Mucosa of descending colon (tissue), 3 donors: ENCODE measurements around the gene HOXA9. TPM values are rescaled to one million over a fixed set of nuclear protein-coding genes. Genes with fewer than 3 reads are reported as not detected.
A peak's percentile ranks its signal among the peaks of the same experiment; 100 is the strongest.

Experiments
- ATAC-seq: fragments of 200-7000 bp; cut with Tn5 transposase; one replicate; pipeline ENCODE4 v1.9.1; 2020; ENCODE audit warnings: mild to moderate bottlenecking, moderate library complexity
- DNase-seq, 3 donors: peaks; one replicate each; pipeline ENCODE4 v3.0.0-alpha.2; 2020
- H3K36me3 ChIP-seq: fragments of 200-600 bp; one replicate; pipeline ENCODE4 v1.8.0; 2021; ENCODE audit warnings: low read depth, mild to moderate bottlenecking
- H3K4me1 ChIP-seq: fragments of 200-600 bp; one replicate; pipeline ENCODE4 v1.8.0; 2021; ENCODE audit warnings: low read depth, mild to moderate bottlenecking
- H3K4me3 ChIP-seq: fragments of 200-600 bp; one replicate; pipeline ENCODE4 v1.8.0; 2021; ENCODE audit warnings: mild to moderate bottlenecking
- H3K9me3 ChIP-seq: fragments of 200-600 bp; one replicate; pipeline ENCODE4 v1.8.0; 2021; ENCODE audit warnings: mild to moderate bottlenecking
- intact Hi-C, 2 donors: fragments of 100-400 bp; cut with DNase I in 1 of 2; cut with micrococcal nuclease in 1 of 2; formaldehyde crosslinking; loops; one replicate each; pipeline versions ENCODE4 v1.11.0 to v1.11.1; 2022; cut with DNase I, micrococcal nuclease
- total RNA-seq, 3 donors: library from RNA; stranded (reverse); fragmentation: NEBNext Ultra II Directional in 2 of 3; extraction: Animal tissue kit (Norgen Biotek cat#: 25700) in 2 of 3; gene quantifications; one replicate each; pipeline versions ENCODE4 v1.2.1 to v1.2.4, GENCODE V29; 2021 to 2023
- TF ChIP-seq, protein P1 (sequence below): fragments of 200-600 bp; IDR thresholded peaks from one replicate; pipeline ENCODE4 v1.8.0; 2022; ENCODE audit warnings: antibody characterized with exemption, mild to moderate bottlenecking
- donor health status: DM: no; HTN: no; CAD: no; lungs with moderate emphysema.
- donor health status: DM: no; HTN: no; CAD: no.
- donor health status: DM: no; HTN: yes; CAD: no.

HOXA9 gene
- total RNA-seq, 3 donors from 2014 or later, result 22.0 to 27.9 (median 25.0) TPM

DNA sequence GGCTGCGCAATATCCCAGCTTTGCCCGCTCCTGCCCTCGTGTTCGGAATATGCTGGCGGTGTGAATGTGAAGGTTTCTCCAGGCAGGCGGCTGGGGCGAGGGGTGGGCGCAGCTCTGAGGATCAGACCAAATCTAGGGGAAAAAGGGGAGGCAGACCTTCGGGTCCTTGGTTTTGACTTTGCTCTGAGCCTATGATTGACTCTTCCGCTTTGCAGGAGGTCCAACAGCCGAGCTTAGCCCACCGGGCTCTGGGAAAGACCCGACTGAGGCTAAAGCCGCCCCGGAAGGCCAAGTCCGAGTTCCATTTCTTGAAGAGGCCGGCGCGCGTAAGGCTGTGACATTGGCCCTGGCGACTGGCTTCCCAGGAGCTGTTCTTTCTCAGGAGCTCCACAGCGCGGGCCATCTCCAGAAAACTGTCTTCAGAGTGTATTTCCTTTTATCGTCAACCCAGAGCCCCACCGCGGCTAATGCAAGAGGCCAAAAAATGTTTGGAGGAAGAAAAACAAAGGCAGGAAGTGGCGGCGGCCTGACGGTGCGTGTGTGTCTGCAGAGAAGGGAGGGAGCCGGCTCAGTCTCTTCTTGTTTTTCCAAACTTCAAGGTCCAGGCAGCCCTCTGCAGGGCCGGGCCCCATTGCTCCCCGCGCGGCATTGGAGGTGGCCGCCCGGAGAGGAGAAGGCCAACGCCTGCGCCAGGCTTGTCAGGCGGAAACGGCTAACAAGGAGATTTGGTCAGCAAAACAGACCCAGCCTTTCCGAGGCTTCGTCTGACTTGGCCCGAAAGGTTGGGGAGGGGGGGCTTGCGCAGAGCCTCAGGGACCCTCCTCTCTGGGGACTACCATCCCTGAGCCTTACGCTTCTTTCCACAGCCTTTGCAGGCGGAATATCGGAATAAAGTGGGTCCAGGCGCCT, 23.3 kb upstream of the HOXA9 start:
- TF ChIP-seq, protein P1, sequence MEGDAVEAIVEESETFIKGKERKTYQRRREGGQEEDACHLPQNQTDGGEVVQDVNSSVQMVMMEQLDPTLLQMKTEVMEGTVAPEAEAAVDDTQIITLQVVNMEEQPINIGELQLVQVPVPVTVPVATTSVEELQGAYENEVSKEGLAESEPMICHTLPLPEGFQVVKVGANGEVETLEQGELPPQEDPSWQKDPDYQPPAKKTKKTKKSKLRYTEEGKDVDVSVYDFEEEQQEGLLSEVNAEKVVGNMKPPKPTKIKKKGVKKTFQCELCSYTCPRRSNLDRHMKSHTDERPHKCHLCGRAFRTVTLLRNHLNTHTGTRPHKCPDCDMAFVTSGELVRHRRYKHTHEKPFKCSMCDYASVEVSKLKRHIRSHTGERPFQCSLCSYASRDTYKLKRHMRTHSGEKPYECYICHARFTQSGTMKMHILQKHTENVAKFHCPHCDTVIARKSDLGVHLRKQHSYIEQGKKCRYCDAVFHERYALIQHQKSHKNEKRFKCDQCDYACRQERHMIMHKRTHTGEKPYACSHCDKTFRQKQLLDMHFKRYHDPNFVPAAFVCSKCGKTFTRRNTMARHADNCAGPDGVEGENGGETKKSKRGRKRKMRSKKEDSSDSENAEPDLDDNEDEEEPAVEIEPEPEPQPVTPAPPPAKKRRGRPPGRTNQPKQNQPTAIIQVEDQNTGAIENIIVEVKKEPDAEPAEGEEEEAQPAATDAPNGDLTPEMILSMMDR, result no peak
- no peaks in the 10 kb centered on the region for H3K9me3 ChIP-seq
- H3K36me3 ChIP-seq, result no peaks in the 10 kb centered on the region
- H3K4me1 ChIP-seq, result peaks cover 49% of the 10 kb centered on the region
- ATAC-seq, result peak; percentile 3
- DNase-seq, result peak in 2 of 3 donors; percentile 60 to 70
- intact Hi-C loops, result no loop called here
- H3K4me3 ChIP-seq, result peak overlapping the region; percentile 13

DNA sequence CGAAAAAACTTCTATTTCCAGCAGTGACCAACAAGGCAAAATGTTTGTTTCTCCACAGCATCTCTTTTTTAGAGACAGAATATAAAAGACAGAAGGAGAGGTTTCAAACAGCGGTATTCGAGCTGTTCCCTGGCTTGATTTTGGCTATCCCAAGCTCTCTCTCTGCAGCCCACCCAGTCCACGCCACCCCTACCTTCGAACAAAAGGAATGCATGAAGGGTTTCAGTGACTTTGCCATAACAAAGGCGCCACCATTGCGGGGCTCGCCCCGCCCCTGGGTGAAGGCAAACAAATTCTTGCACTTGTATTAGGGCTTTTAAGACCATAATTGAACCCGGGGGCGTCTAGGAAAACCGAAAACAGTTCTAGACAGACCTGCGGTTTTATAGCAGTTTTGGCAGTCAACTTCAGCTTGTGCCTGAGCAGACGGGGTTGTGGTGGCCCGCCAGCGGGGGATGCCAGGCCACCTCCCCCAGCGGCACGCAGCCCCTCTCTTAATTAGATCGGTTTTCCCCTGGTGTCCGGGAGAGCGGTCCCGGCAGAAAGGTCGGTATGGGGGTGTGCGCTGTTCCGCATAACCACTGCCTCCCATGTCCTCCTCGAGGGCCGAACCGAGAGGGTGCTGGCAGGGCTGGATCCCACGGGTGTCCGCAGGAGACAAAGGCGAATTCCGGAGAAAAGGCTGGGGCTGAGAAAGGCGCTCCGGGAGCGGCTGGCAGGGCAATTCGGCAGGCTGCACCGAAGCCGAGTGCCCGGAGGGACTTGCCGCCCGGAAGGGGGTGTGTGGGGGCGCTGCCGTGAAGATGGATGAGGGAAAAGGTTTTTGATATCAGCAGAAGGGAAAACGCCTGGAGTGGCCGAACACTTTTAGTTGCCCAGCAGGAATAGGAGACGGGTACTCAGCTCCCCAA, 22.4 kb upstream of the HOXA9 start:
- H3K36me3 ChIP-seq, result no peaks in the 10 kb centered on the region
- TF ChIP-seq, protein P1, result no peak
- no peaks in the 10 kb centered on the region for H3K9me3 ChIP-seq
- H3K4me1 ChIP-seq, result peaks cover 49% of the 10 kb centered on the region
- peak in 2 of 3 donors; percentile 50 to 59 for DNase-seq
- intact Hi-C loops, result no loop called here
- peak overlapping the region; percentile 13 for H3K4me3 ChIP-seq
- no peak for ATAC-seq

DNA sequence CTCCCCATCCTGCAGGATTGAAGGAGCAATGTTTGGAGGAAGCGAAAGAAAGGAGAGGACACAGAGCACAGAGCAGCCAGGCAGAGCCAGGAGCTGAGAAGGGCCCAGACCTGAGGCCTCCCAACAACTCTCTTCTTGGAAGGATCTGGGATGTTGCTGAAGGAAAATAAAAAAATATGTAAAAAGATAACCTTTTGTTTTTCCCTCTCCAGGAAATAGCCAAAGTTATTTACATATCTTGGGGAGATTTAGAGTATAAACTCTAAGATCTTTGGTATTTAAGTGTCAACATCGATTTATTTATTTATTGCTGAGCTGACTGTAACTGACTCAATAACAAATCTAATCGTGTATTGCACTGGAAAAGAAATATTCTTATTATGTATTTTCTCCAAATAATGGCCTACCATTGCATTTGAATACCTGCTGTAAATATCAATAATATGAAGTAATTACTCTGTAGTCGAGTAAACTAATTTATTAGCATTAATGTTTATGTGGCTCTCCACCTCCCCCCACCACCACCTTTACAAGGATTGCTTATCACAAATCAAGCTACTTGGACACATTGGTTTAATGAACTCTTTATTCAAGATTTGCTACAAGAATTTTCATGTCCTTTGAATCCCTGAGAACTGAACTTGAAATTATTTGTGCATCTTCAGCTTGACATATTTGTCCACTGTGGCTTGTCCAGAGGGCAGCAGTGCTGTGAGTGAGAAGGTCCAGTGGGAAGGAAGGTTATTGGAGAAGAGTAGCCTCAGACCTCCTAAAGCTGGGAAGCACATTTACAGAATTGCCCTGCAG, 21.5 kb upstream of the HOXA9 start:
- ATAC-seq (no peak), DNase-seq (peak in 2 of 3 donors; percentile 33)
- H3K4me1 ChIP-seq, result peaks cover 55% of the 10 kb centered on the region
- no peak overlapping the region for H3K4me3 ChIP-seq
- intact Hi-C loops, result no loop called here
- H3K9me3 ChIP-seq, result no peaks in the 10 kb centered on the region
- no peaks in the 10 kb centered on the region for H3K36me3 ChIP-seq
- TF ChIP-seq, protein P1, result no peak

- no peaks in the 10 kb centered on the region for H3K36me3 ChIP-seq
- H3K9me3 ChIP-seq, result no peaks in the 10 kb centered on the region
- TF ChIP-seq, protein P1, result no peak
- H3K4me1 ChIP-seq, result peaks cover 49% of the 10 kb centered on the region
- intact Hi-C loops, result no loop called here
- DNase-seq (peak in 2 of 3 donors; percentile 54 to 56), ATAC-seq (peak; percentile 0)
- H3K4me3 ChIP-seq, result peak overlapping the region; percentile 26
Observed at GRCh38 chr7:27185854-27186667, 20.7 kb upstream of the HOXA9 start.
